ENCODE data around the gene PER3.

PER3 gene

GRCh38 chr1:7751174-7751573 lies 32.9 kb upstream of the PER3 start:
- no peak for DNase-seq (ENCODE audit: low read depth)
- H3K4me3 ChIP-seq (ENCODE audit: low read length): no peak overlapping the region
- TF ChIP-seq CTCF (conservative IDR thresholded peaks at IDR 0.05; ENCODE audit: low read length): no peak

GRCh38 chr1:7752512-7753417 lies 31.3 kb upstream of the PER3 start:
- DNase-seq (ENCODE audit: low read depth): peak; percentile 63
- H3K4me3 ChIP-seq (ENCODE audit: low read length): peak overlapping the region; percentile 50
- TF ChIP-seq CTCF (conservative IDR thresholded peaks at IDR 0.05; ENCODE audit: low read length): peak; percentile 87

- DNase-seq (ENCODE audit: low read depth): no peak
- no peak overlapping the region for H3K4me3 ChIP-seq (ENCODE audit: low read length)
- no peak for TF ChIP-seq CTCF (conservative IDR thresholded peaks at IDR 0.05; ENCODE audit: low read length)
These were observed 30.4 kb upstream of the PER3 start for GRCh38 chr1:7753641-7754040.

- no peak for TF ChIP-seq CTCF (conservative IDR thresholded peaks at IDR 0.05; ENCODE audit: low read length)
- H3K4me3 ChIP-seq (ENCODE audit: low read length): no peak overlapping the region
- DNase-seq (ENCODE audit: low read depth): no peak
These were observed 29.9 kb upstream of the PER3 start for GRCh38 chr1:7754234-7754633.

GRCh38 chr1:7755448-7755847 lies 28.6 kb upstream of the PER3 start:
- no peak for DNase-seq (ENCODE audit: low read depth)
- TF ChIP-seq CTCF (conservative IDR thresholded peaks at IDR 0.05; ENCODE audit: low read length): peak; percentile 45

GRCh38 chr1:7760245-7760644 lies 23.8 kb upstream of the PER3 start:
- no peak for TF ChIP-seq CTCF (conservative IDR thresholded peaks at IDR 0.05; ENCODE audit: low read length)
- no peak overlapping the region for H3K4me3 ChIP-seq (ENCODE audit: low read length)
- no peak for DNase-seq (ENCODE audit: low read depth)

More at GRCh38 chr1:7755448-7755847, 28.6 kb upstream of the PER3 start:
- no peak overlapping the region for H3K4me3 ChIP-seq (ENCODE audit: low read length)

- TF ChIP-seq CTCF (conservative IDR thresholded peaks at IDR 0.05; ENCODE audit: low read length): no peak
- no peak overlapping the region for H3K4me3 ChIP-seq (ENCODE audit: low read length)
- DNase-seq (ENCODE audit: low read depth): no peak
These were observed 23.0 kb upstream of the PER3 start for GRCh38 chr1:7761103-7761502.
